Lung (tissue), 12 donors: Measurements from ENCODE around the gene GPR155. TPM values are rescaled to one million over a fixed set of nuclear protein-coding genes. Genes with fewer than 3 reads are reported as not detected.

Experiments used
- ATAC-seq: fragments of 200-7000 bp; cut with Tn5 transposase; one replicate; pipeline ENCODE4 v1.9.1; 2020; ENCODE audit warnings: moderate number of reproducible peaks; ENCODE audit not compliant: insufficient read depth, low FRiP score
- DNase-seq, 3 donors: peaks; one replicate each; pipeline ENCODE4 v3.0.0-alpha.2; 2013 to 2017
- H3K27ac ChIP-seq, 2 donors: one replicate each; pipeline ENCODE4 v1.5.1; 2013; ENCODE audit warnings: mild to moderate bottlenecking in 2 of 2, moderate library complexity in 2 of 2, control low read depth in 1 of 2, inconsistent platforms in 1 of 2, low read depth in 1 of 2, low read length in 1 of 2
- H3K27me3 ChIP-seq, 3 donors: one replicate each; pipeline ENCODE4 v1.5.1; 2013; ENCODE audit warnings: low read length in 2 of 3; ENCODE audit not compliant: control insufficient read depth in 3 of 3, insufficient read depth in 3 of 3
- H3K36me3 ChIP-seq, 4 donors: one replicate each; pipeline ENCODE4 v1.5.1; 2013; ENCODE audit warnings: low read length in 4 of 4, mild to moderate bottlenecking in 1 of 4, moderate library complexity in 1 of 4; ENCODE audit not compliant: control insufficient read depth in 4 of 4, insufficient read depth in 4 of 4
- H3K4me1 ChIP-seq, 5 donors: one replicate each; pipeline ENCODE4 v1.5.1; 2013; ENCODE audit warnings: low read length in 5 of 5, mild to moderate bottlenecking in 2 of 5, moderate library complexity in 1 of 5; ENCODE audit not compliant: control insufficient read depth in 5 of 5, insufficient read depth in 5 of 5
- H3K4me3 ChIP-seq: one replicate; pipeline ENCODE4 v1.5.1; 2013; ENCODE audit warnings: mild to moderate bottlenecking, control low read depth, moderate library complexity
- H3K9ac ChIP-seq, 2 donors: one replicate each; pipeline ENCODE4 v1.5.1; 2013; ENCODE audit warnings: low read length in 2 of 2, control low read depth in 1 of 2; ENCODE audit not compliant: insufficient read depth in 1 of 2
- H3K9me3 ChIP-seq, 4 donors: one replicate each; pipeline ENCODE4 v1.5.1; 2013; ENCODE audit warnings: low read length in 3 of 4, mild to moderate bottlenecking in 1 of 4, moderate library complexity in 1 of 4; ENCODE audit not compliant: control insufficient read depth in 4 of 4, insufficient read depth in 3 of 4
- CTCF ChIP-seq: IDR thresholded peaks from 2 replicates; pipeline ENCODE4 v1.5.1; 2012; ENCODE audit warnings: mild to moderate bottlenecking; ENCODE audit errors: control extremely low read depth, extremely low read depth
- WGBS, 2 donors: extraction: QIAGEN DNeasy Blood & Tissue Kit; methylation state at CpG; one replicate each; pipeline ENCODE4 v1.1.7; 2013; 5-methylcytosine and 5-hydroxymethylcytosine counted together
- polyA plus RNA-seq, 2 donors: library from polyadenylated mRNA; stranded (reverse); fragments of 200-250 nt; gene quantifications; one replicate each; pipeline ENCODE4 v1.2.1, GENCODE V29; 2013
- total RNA-seq, 2 donors: library from RNA; depleted of rRNA in 1 of 2; stranded (reverse); fragments of >200 nt in 1 of 2; gene quantifications; one replicate each; pipeline ENCODE4 v1.2.1, GENCODE V29; 2014 to 2021
- donor health status: control.
- donor health status: control.
- donor health status: Bipolar disorder and iron deficiency.
- donor health status: healthy.
- donor health status: DM: yes; HTN: yes; CAD: no.

The GPR155 gene
- total and polyA plus RNA-seq, 4 donors = 0.65 to 5.7 (median 2.5) TPM

GRCh38 chr2:174529916-174530315 is 43.1 kb upstream of the GPR155 start:
- ATAC-seq (no peak), DNase-seq (no peak)
- H3K36me3 ChIP-seq = no peaks in the 10 kb centered on the region
- no peak overlapping the region for H3K4me3 ChIP-seq
- H3K9me3 ChIP-seq = peaks cover 0 to 2% (median 0%) of the 10 kb centered on the region in 4 donors
- 87 to 89% methylated on average over 4 of the region's 4 CpGs for WGBS, 2 donors
- H3K27ac ChIP-seq = no peak overlapping the region
- H3K4me1 ChIP-seq = no peaks in the 10 kb centered on the region
- H3K9ac ChIP-seq = no peak overlapping the region
- TF ChIP-seq CTCF = no peak
- H3K27me3 ChIP-seq = no peaks in the 10 kb centered on the region

GRCh38 chr2:174527959-174528358 is 41.1 kb upstream of the GPR155 start:
- Histone ChIP-seq H3K9me3 (peaks cover 0 to 2% (median 0%) of the 10 kb centered on the region in 4 donors), H3K4me1 (no peaks in the 10 kb centered on the region), H3K27me3 (no peaks in the 10 kb centered on the region), H3K4me3 (no peak overlapping the region), H3K36me3 (no peaks in the 10 kb centered on the region), H3K9ac (no peak overlapping the region), H3K27ac (no peak overlapping the region)
- no peak for DNase-seq
- 94 to 95% methylated on average over 3 of the region's 3 CpGs for WGBS, 2 donors
- no peak for TF ChIP-seq CTCF
- ATAC-seq = no peak

GRCh38 chr2:174527101-174527721 is 40.4 kb upstream of the GPR155 start:
- no peak overlapping the region for H3K9ac ChIP-seq
- H3K4me3 ChIP-seq = no peak overlapping the region
- DNase-seq (no peak), ATAC-seq (no peak)
- H3K4me1 ChIP-seq = no peaks in the 10 kb centered on the region
- no peak for TF ChIP-seq CTCF
- H3K27ac ChIP-seq = no peak overlapping the region
- H3K36me3 ChIP-seq = no peaks in the 10 kb centered on the region
- H3K9me3 ChIP-seq = peaks cover 0 to 2% (median 0%) of the 10 kb centered on the region in 4 donors
- no peaks in the 10 kb centered on the region for H3K27me3 ChIP-seq
- WGBS, 2 donors = 94 to 97% methylated on average over 3 of the region's 3 CpGs

GRCh38 chr2:174524527-174524926 is 37.7 kb upstream of the GPR155 start:
- H3K36me3 ChIP-seq = no peaks in the 10 kb centered on the region
- 59 to 71% methylated on average over 2 of the region's 2 CpGs for WGBS, 2 donors
- ATAC-seq (no peak), DNase-seq (no peak)
- no peak overlapping the region for H3K4me3 ChIP-seq
- no peak for TF ChIP-seq CTCF
- H3K27ac ChIP-seq = no peak overlapping the region
- peaks cover 0 to 2% (median 0%) of the 10 kb centered on the region in 4 donors for H3K9me3 ChIP-seq
- no peak overlapping the region for H3K9ac ChIP-seq
- H3K27me3 ChIP-seq = no peaks in the 10 kb centered on the region
- no peaks in the 10 kb centered on the region for H3K4me1 ChIP-seq
